ENCODE results near the gene JMJD1C.

- no peak for TF ChIP-seq POLR2A (IDR thresholded peaks at IDR 0.05)
- TF ChIP-seq CTCF (IDR thresholded peaks at IDR 0.05), result no peak
Measured at GRCh38 chr10:63384001-63384400, 81.8 kb downstream of the JMJD1C start.
